HL-60 (cell line): ENCODE measurements around the gene SECTM1.

Experiments
- DNase-seq, 2 experiments: peaks; one replicate each; pipeline ENCODE4 v3.0.0-alpha.2; 2010 to 2020; ENCODE audit warnings: low read depth in 1 of 2, low spot score in 1 of 2
- H3K27ac ChIP-seq: fragments of 250-450 bp; sonication (Bioruptor Pico); replicated peaks from 2 replicates; pipeline ENCODE4 v1.5.1; 2020; ENCODE audit warnings: mild to moderate bottlenecking, moderate library complexity
- H3K27me3 ChIP-seq: fragments of 250-450 bp; sonication (Bioruptor Pico); 2 replicates; pipeline ENCODE4 v1.5.1; 2021; ENCODE audit warnings: mild to moderate bottlenecking, moderate library complexity; ENCODE audit not compliant: insufficient read depth, poor library complexity, severe bottlenecking
- H3K4me3 ChIP-seq: replicated peaks from 2 replicates; pipeline ENCODE4 v1.5.1; 2011; ENCODE audit warnings: mild to moderate bottlenecking, control low read depth, low read length; ENCODE audit not compliant: insufficient read depth
- GABPA ChIP-seq: IDR thresholded peaks from 2 replicates; pipeline ENCODE4 v1.6.1; 2012; ENCODE audit warnings: low read depth
- POLR2AphosphoS5 ChIP-seq: IDR thresholded peaks from 2 replicates; pipeline ENCODE4 v1.6.1; 2012; ENCODE audit warnings: low read depth
- SPI1 ChIP-seq: IDR thresholded peaks from 2 replicates; pipeline ENCODE4 v1.6.1; 2012; ENCODE audit warnings: low read depth, mild to moderate bottlenecking, borderline replicate concordance
- TF ChIP-seq, protein P1 (sequence below): IDR thresholded peaks from 2 replicates; pipeline ENCODE4 v1.6.1; 2012; ENCODE audit warnings: low read depth; ENCODE audit not compliant: insufficient replicate concordance
- TF ChIP-seq, protein P2 (sequence below): IDR thresholded peaks from one replicate; pipeline ENCODE4 v1.5.1; 2011; ENCODE audit warnings: low read length, control low read depth, inconsistent platforms; ENCODE audit not compliant: insufficient read depth

SECTM1 gene

DNA sequence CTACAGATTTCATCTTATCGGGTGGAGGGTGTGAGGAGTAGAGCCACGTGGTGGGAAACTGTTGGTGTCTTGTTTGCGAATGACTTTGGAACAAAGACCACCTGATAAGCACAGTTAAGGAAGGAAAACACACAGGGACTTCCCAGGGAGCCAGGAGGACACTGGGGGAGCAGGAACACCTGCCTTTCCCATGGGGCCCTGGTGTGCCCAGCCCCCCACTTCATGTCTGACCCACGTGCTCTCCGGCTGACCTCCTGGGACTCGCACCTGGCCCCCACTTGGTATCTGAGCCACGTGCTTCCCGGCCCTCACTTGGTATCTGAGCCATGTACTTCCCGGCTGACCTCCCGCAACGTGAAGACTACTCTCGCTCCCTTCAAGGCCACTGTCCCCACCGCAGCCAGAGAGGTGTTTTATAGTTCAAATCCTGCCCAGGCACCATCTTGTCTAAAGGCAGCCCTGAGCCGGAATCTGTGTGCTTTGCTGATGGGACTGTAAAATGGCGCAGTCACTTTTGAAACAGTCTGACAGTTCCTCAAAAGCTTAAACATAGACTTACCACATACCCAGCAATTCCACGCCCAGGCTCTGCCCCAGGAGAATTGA, 54.7 kb downstream of the SECTM1 start:
- Histone ChIP-seq H3K27me3 (no peaks in the 10 kb centered on the region), H3K27ac (peak overlapping the region; percentile 81), H3K4me3 (no peak overlapping the region)
- peak in 1 of 2 experiments; percentile 88 for DNase-seq
- TF ChIP-seq GABPA (no peak), POLR2AphosphoS5 (peak; percentile 61; the same call in 1 of the 2 replicates), SPI1 (peak; percentile 95)
- TF ChIP-seq, protein P1, sequence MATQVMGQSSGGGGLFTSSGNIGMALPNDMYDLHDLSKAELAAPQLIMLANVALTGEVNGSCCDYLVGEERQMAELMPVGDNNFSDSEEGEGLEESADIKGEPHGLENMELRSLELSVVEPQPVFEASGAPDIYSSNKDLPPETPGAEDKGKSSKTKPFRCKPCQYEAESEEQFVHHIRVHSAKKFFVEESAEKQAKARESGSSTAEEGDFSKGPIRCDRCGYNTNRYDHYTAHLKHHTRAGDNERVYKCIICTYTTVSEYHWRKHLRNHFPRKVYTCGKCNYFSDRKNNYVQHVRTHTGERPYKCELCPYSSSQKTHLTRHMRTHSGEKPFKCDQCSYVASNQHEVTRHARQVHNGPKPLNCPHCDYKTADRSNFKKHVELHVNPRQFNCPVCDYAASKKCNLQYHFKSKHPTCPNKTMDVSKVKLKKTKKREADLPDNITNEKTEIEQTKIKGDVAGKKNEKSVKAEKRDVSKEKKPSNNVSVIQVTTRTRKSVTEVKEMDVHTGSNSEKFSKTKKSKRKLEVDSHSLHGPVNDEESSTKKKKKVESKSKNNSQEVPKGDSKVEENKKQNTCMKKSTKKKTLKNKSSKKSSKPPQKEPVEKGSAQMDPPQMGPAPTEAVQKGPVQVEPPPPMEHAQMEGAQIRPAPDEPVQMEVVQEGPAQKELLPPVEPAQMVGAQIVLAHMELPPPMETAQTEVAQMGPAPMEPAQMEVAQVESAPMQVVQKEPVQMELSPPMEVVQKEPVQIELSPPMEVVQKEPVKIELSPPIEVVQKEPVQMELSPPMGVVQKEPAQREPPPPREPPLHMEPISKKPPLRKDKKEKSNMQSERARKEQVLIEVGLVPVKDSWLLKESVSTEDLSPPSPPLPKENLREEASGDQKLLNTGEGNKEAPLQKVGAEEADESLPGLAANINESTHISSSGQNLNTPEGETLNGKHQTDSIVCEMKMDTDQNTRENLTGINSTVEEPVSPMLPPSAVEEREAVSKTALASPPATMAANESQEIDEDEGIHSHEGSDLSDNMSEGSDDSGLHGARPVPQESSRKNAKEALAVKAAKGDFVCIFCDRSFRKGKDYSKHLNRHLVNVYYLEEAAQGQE = no peak

DNA sequence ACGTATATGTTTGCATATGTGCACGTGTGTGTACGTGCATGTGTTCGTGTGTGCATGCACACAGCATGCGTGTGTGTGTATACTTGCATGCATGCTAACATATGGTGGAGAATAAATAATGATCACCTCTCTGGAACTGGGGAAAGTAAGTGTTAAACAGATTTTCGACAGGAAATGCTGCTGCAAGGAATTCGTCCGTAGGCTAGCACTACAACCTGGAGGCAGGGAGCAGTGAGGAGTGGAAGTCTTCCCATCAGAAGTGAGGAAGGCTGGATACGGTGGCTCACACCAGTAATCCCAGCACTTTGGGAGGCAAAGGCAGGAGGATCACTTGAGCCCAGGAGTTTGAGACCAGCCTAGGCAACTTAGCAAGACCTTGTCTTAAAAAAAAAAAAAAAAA, 55.3 kb downstream of the SECTM1 start:
- DNase-seq = no peak
- no peaks in the 10 kb centered on the region for H3K27me3 ChIP-seq
- TF ChIP-seq SPI1 (no peak), POLR2AphosphoS5 (no peak), GABPA (no peak)
- TF ChIP-seq, protein P1 = no peak
- TF ChIP-seq, protein P2, sequence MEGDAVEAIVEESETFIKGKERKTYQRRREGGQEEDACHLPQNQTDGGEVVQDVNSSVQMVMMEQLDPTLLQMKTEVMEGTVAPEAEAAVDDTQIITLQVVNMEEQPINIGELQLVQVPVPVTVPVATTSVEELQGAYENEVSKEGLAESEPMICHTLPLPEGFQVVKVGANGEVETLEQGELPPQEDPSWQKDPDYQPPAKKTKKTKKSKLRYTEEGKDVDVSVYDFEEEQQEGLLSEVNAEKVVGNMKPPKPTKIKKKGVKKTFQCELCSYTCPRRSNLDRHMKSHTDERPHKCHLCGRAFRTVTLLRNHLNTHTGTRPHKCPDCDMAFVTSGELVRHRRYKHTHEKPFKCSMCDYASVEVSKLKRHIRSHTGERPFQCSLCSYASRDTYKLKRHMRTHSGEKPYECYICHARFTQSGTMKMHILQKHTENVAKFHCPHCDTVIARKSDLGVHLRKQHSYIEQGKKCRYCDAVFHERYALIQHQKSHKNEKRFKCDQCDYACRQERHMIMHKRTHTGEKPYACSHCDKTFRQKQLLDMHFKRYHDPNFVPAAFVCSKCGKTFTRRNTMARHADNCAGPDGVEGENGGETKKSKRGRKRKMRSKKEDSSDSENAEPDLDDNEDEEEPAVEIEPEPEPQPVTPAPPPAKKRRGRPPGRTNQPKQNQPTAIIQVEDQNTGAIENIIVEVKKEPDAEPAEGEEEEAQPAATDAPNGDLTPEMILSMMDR = no peak

DNA sequence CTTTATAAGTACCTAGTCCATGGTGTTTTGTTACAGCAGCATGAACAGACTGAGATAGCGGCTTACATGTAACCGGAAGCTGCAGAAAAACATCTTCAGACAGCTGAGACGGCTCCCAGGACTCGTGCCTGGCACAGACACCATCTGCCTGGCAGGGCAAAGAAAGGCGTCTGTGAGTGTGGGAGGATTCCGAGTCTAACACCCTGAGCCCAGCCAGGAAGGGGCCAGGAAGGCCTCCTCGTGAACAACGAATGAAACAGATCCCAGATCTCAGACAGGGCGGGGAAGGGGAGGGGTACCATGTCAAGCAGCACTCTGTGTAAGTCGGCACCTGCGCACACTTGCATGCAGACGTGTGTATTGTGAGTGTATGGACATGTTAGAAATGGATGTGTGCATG, 55.7 kb downstream of the SECTM1 start:
- no peak for TF ChIP-seq SPI1
- TF ChIP-seq, protein P2 = no peak
- TF ChIP-seq POLR2AphosphoS5 = no peak
- TF ChIP-seq GABPA = no peak
- TF ChIP-seq, protein P1 = no peak
- H3K27me3 ChIP-seq = no peaks in the 10 kb centered on the region
- DNase-seq = no peak
- H3K4me3 ChIP-seq = no peak overlapping the region
- no peak overlapping the region for H3K27ac ChIP-seq

More for the DNA sequence above, 55.3 kb downstream of the SECTM1 start:
- no peak overlapping the region for H3K4me3 ChIP-seq
- H3K27ac ChIP-seq = peak overlapping the region; percentile 81; the same call in 1 of the 2 replicates
